IMR-90 (cell line): ENCODE measurements around the gene DPF3. TPM values are rescaled to one million over a fixed set of nuclear protein-coding genes. Genes with fewer than 3 reads are reported as not detected.

ENCODE experiments used
- ATAC-seq: fragments of 200-7000 bp; cut with Tn5 transposase; 2 replicates; pipeline ENCODE4 v1.9.1; 2020; ENCODE audit warnings: low read depth, mild to moderate bottlenecking, moderate library complexity
- BruUV-seq: library from RNA; stranded (reverse); fragments of 400-500 nt; replicated peaks from 2 replicates; lab custom pipeline; 2021; lab: Mats Ljungman, UMichigan
- CTCF ChIA-PET: fragments of 300-600 bp; formaldehyde crosslinking; extraction: SDS; loops from one replicate; lab custom pipeline; 2021; ENCODE audit warnings: antibody characterized with exemption; lab: Yijun Ruan, JAX
- POLR2A ChIA-PET: fragments of 300-600 bp; sonication (Branson Sonifier 250); formaldehyde crosslinking; loops from one replicate; lab custom pipeline; 2022; ENCODE audit warnings: antibody characterized with exemption; ENCODE audit not compliant: unreplicated experiment; lab: Charles Lee
- DNase-seq: peaks from one replicate; pipeline ENCODE4 v3.0.0; 2013
- H2AFZ ChIP-seq: replicated peaks from 2 replicates; pipeline ENCODE3; 2013; ENCODE audit warnings: low read length, mild to moderate bottlenecking; ENCODE audit not compliant: poor library complexity
- H2AK5ac ChIP-seq: 2 replicates; pipeline ENCODE4 v1.6.1; 2013; ENCODE audit warnings: low read depth, low read length, inconsistent platforms
- H2AK9ac ChIP-seq: replicated peaks from 2 replicates; pipeline ENCODE3; 2013; ENCODE audit warnings: mild to moderate bottlenecking, low read depth, low read length, moderate library complexity; ENCODE audit not compliant: poor library complexity
- H2BK120ac ChIP-seq: 2 replicates; pipeline ENCODE4 v1.6.1; 2013; ENCODE audit warnings: low read depth, low read length, inconsistent platforms
- H2BK15ac ChIP-seq: 3 replicates; pipeline ENCODE4 v1.6.1; 2013; ENCODE audit warnings: low read depth, low read length, inconsistent platforms
- H2BK20ac ChIP-seq: 2 replicates; pipeline ENCODE4 v1.6.1; 2013; ENCODE audit warnings: low read depth, mild to moderate bottlenecking, inconsistent platforms, low read length, moderate library complexity
- H2BK5ac ChIP-seq: 2 replicates; pipeline ENCODE4 v1.6.1; 2013; ENCODE audit warnings: mild to moderate bottlenecking, low read depth, low read length, inconsistent platforms; ENCODE audit not compliant: poor library complexity, severe bottlenecking
- H3K14ac ChIP-seq: replicated peaks from 2 replicates; pipeline ENCODE4 v1.6.1; 2013; ENCODE audit warnings: low read depth, low read length, inconsistent platforms
- H3K18ac ChIP-seq: 2 replicates; pipeline ENCODE4 v1.6.1; 2013; ENCODE audit warnings: low read depth, low read length, control low read depth
- H3K23ac ChIP-seq: 2 replicates; pipeline ENCODE4 v1.6.1; 2013; ENCODE audit warnings: low read depth, low read length, inconsistent platforms
- H3K27ac ChIP-seq: 2 replicates; pipeline ENCODE4 v1.5.1; 2013; ENCODE audit warnings: mild to moderate bottlenecking, control low read depth, low read length; ENCODE audit not compliant: insufficient read depth
- H3K27me3 ChIP-seq: 2 replicates; pipeline ENCODE4 v1.6.1; 2013; ENCODE audit warnings: low read length; ENCODE audit not compliant: control insufficient read depth, insufficient read depth
- H3K36me3 ChIP-seq: 2 replicates; pipeline ENCODE4 v1.6.1; 2013; ENCODE audit warnings: low read length, mixed read lengths; ENCODE audit not compliant: control insufficient read depth, insufficient read depth
- H3K4ac ChIP-seq: 2 replicates; pipeline ENCODE4 v1.6.1; 2013; ENCODE audit warnings: low read depth, low read length, inconsistent platforms
- H3K4me1 ChIP-seq: 2 replicates; pipeline ENCODE4 v1.6.1; 2013; ENCODE audit warnings: low read length, mixed read lengths; ENCODE audit not compliant: control insufficient read depth, insufficient read depth
- H3K4me2 ChIP-seq: 2 replicates; pipeline ENCODE4 v1.6.1; 2013; ENCODE audit warnings: low read depth, mild to moderate bottlenecking, control low read depth, low read length, moderate library complexity
- H3K4me3 ChIP-seq: 2 replicates; pipeline ENCODE4 v1.5.1; 2013; ENCODE audit warnings: low read depth, mild to moderate bottlenecking, control low read depth, low read length, moderate library complexity; ENCODE audit not compliant: insufficient read depth
- H3K56ac ChIP-seq: 2 replicates; pipeline ENCODE4 v1.6.1; 2013; ENCODE audit warnings: low read length, inconsistent platforms; ENCODE audit not compliant: insufficient read depth; ENCODE audit errors: extremely low read depth
- H3K79me1 ChIP-seq, 2 experiments: 2 replicates each; pipeline ENCODE4 v1.6.1; 2013; ENCODE audit warnings: low read length in 2 of 2, inconsistent platforms in 1 of 2, low read depth in 1 of 2
- H3K9ac ChIP-seq: 2 replicates; pipeline ENCODE4 v1.6.1; 2013; ENCODE audit warnings: low read depth, low read length, control low read depth
- H3K9me1 ChIP-seq: 2 replicates; pipeline ENCODE4 v1.6.1; 2013; ENCODE audit warnings: low read length, inconsistent platforms; ENCODE audit not compliant: insufficient read depth
- H3K9me3 ChIP-seq: 2 replicates; pipeline ENCODE4 v1.6.1; 2013; ENCODE audit warnings: low read length; ENCODE audit not compliant: control insufficient read depth, insufficient read depth
- H4K20me1 ChIP-seq: 2 replicates; pipeline ENCODE4 v1.6.1; 2013; ENCODE audit warnings: low read length, inconsistent platforms; ENCODE audit not compliant: insufficient read depth
- H4K5ac ChIP-seq: 2 replicates; pipeline ENCODE4 v1.6.1; 2013; ENCODE audit warnings: mild to moderate bottlenecking, low read depth, low read length, control low read depth
- H4K8ac ChIP-seq, 2 experiments: 2 replicates each; pipeline ENCODE4 v1.6.1; 2013; ENCODE audit warnings: low read depth in 2 of 2, low read length in 2 of 2, control low read depth in 1 of 2, inconsistent platforms in 1 of 2
- H4K91ac ChIP-seq: 2 replicates; pipeline ENCODE4 v1.6.1; 2013; ENCODE audit warnings: low read depth, low read length, inconsistent platforms; ENCODE audit not compliant: insufficient read depth
- BHLHE40 ChIP-seq: fragments of 150-350 bp; IDR thresholded peaks from 2 replicates; pipeline ENCODE4 v1.6.1; 2016; ENCODE audit warnings: mild to moderate bottlenecking, low read depth, low read length
- CEBPB ChIP-seq: IDR thresholded peaks from 2 replicates; pipeline ENCODE4 v1.6.1; 2012; ENCODE audit warnings: low read depth, low read length, improper control_type of control experiment
- CHD1 ChIP-seq: IDR thresholded peaks from 2 replicates; pipeline ENCODE4 v1.6.1; 2012; ENCODE audit warnings: low read depth, low read length, improper control_type of control experiment
- MAZ ChIP-seq: IDR thresholded peaks from 2 replicates; pipeline ENCODE4 v1.6.1; 2012; ENCODE audit warnings: low read depth, mild to moderate bottlenecking, low read length, improper control_type of control experiment, moderate library complexity, borderline replicate concordance
- NFE2L2 ChIP-seq: fragments of 150-350 bp; IDR thresholded peaks from 2 replicates; pipeline ENCODE4 v1.6.1; 2016; ENCODE audit warnings: low read depth, mild to moderate bottlenecking, low read length
- POLR2A ChIP-seq: IDR thresholded peaks from 2 replicates; pipeline ENCODE4 v1.6.1; 2012; ENCODE audit warnings: mild to moderate bottlenecking, low read depth, low read length
- WGBS, 2 experiments: methylation state at CpG; one replicate each; pipeline versions ENCODE4 v1.1.5 to v1.1.7; 2013; ENCODE audit warnings: missing lambda C conversion rate in 2 of 2; ENCODE audit not compliant: insufficient read length in 1 of 2; ENCODE audit errors: extremely low coverage in 2 of 2; 5-methylcytosine and 5-hydroxymethylcytosine counted together
- dilution Hi-C: fragments of 300-500 bp; cut with HindIII; formaldehyde crosslinking; loops from one replicate; pipeline ENCODE4 v1.14.3; 2018; ENCODE audit warnings: low sequenced_read_pairs; ENCODE audit not compliant: unreplicated experiment
- in situ Hi-C: fragments of 300-500 bp; cut with MboI; formaldehyde crosslinking; loops from 3 replicates; pipeline ENCODE4 v1.14.3; 2019; ENCODE audit warnings: low sequenced_read_pairs, inconsistent platforms, mixed read lengths
- intact Hi-C: fragments of 100-400 bp; cut with micrococcal nuclease; formaldehyde crosslinking; loops from 2 replicates; pipeline ENCODE4 v1.10.0; 2022
- polyA plus RNA-seq, 3 experiments: library from polyadenylated mRNA; depleted of rRNA; stranded (reverse); fragments of >200 nt; gene quantifications; 2 replicates each; pipeline ENCODE4 v1.2.3, GENCODE V29; 2012; ENCODE audit warnings: low replicate concordance in 1 of 3
- total RNA-seq: library from RNA; depleted of rRNA; stranded (reverse); fragments of >200 nt; gene quantifications from 2 replicates; pipeline ENCODE4 v1.2.3, GENCODE V29; 2012

The DPF3 gene
- total and polyA plus RNA-seq, 2 of the 4 experiments (the other 2 are of a cell fraction): 30.5 to 32.8 TPM

DNA sequence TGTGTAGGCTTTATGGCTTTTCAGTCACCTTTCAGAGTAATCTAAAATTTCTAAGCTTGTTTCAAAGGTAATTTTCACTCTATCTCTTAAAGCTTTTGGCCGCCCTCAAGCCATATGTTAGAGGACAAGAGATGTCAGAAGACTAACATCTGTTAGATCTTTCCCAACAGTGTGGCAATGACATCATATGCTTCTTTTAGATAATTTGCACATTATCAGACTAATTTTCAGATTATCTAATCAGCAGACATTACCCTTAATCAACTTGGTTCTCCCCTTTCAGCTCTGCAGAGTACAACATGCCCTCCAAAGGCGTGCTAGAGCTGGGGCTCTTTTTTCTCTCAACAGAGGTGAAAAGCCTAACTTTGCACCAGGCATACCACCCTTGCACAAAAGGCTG, 207.1 kb downstream of the DPF3 start:
- Histone ChIP-seq H3K27ac (no peak overlapping the region), H2AK5ac (no peak overlapping the region), H4K91ac (no peak overlapping the region), H2AFZ (no peak overlapping the region), H4K5ac (no peak overlapping the region), H3K27me3 (no peaks in the 10 kb centered on the region), H2BK120ac (no peak overlapping the region), H3K36me3 (peaks cover 15% of the 10 kb centered on the region), H3K9ac (no peak overlapping the region), H2BK20ac (no peak overlapping the region), H3K4me1 (peaks cover 7% of the 10 kb centered on the region; the same call in 1 of the 2 replicates), H4K8ac (no peak overlapping the region), H3K18ac (no peak overlapping the region), H3K9me3 (no peaks in the 10 kb centered on the region), H3K9me1 (peaks cover 27% of the 10 kb centered on the region), H4K20me1 (no peaks in the 10 kb centered on the region), H3K4me3 (no peak overlapping the region), H3K4ac (no peak overlapping the region), H2BK5ac (no peak overlapping the region), H2AK9ac (no peak overlapping the region), H2BK15ac (no peak overlapping the region), H3K56ac (no peak overlapping the region), H3K14ac (no peak overlapping the region), H3K4me2 (no peak overlapping the region), H3K79me1 (peaks cover 0 to 24% of the 10 kb centered on the region in 2 experiments; a peak in 2 of 4 replicates), H3K23ac (no peak overlapping the region)
- intact Hi-C loops (no loop called here), in situ Hi-C loops (no loop called here), dilution Hi-C loops (no loop called here)
- WGBS, 2 experiments: no CpG with 5 or more reads among the region's 2 CpGs
- CTCF ChIA-PET: no interaction called here
- DNase-seq (peak; percentile 31), ATAC-seq (no peak)
- POLR2A ChIA-PET: no interaction called here
- no TSS peak for BruUV-seq
- TF ChIP-seq CHD1 (no peak), BHLHE40 (no peak), POLR2A (no peak), CEBPB (no peak; the same call in 1 of the 2 replicates), MAZ (no peak), NFE2L2 (no peak)
